ENCODE measurements around the gene ACYP1.

GRCh38 chr14:75032939-75033338, 30.9 kb downstream of the ACYP1 start:
- TF ChIP-seq CTCF (conservative IDR thresholded peaks at IDR 0.05; ENCODE audit: low read depth, low read length) (no peak), EZH2 (IDR thresholded peaks at IDR 0.05; ENCODE audit: low read length, unreplicated experiment) (no peak), EZH2phosphoT487 (IDR thresholded peaks at IDR 0.05; ENCODE audit: borderline replicate concordance, low read length) (no peak)
